ENCODE results near the gene OR6S1.
A peak's percentile ranks its signal among the peaks of the same experiment; 100 is the strongest.

OR6S1 gene, protein sequence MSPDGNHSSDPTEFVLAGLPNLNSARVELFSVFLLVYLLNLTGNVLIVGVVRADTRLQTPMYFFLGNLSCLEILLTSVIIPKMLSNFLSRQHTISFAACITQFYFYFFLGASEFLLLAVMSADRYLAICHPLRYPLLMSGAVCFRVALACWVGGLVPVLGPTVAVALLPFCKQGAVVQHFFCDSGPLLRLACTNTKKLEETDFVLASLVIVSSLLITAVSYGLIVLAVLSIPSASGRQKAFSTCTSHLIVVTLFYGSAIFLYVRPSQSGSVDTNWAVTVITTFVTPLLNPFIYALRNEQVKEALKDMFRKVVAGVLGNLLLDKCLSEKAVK

GRCh38 chr14:20641591-20641990 lies at the start of gene OR6S1:
TSS of gene OR6S1 (minus strand) at chr14:20641691. CDS start at chr14:20641691, 0 bp downstream.
- in situ Hi-C loops (cut with MboI; ENCODE audit: low pct_unique_long_range_greater_than_20kb, low sequenced_read_pairs), result no loop called here
- DNase-seq, result no peak

GRCh38 chr14:20690848-20691640 lies 49.6 kb upstream of the OR6S1 start:
- peak; percentile 85 for DNase-seq
- in situ Hi-C loops (cut with MboI; ENCODE audit: low pct_unique_long_range_greater_than_20kb, low sequenced_read_pairs), result no loop called here

- DNase-seq, result no peak
- in situ Hi-C loops (cut with MboI; ENCODE audit: low pct_unique_long_range_greater_than_20kb, low sequenced_read_pairs), result no loop called here
Measured at GRCh38 chr14:20688167-20688839, 46.8 kb upstream of the OR6S1 start, which contains the start of gene ANG. TSS of gene ANG (plus strand) at chr14:20688764. CDS start at chr14:20693565, 4,801 bp downstream.

GRCh38 chr14:20687362-20688166 lies 46.1 kb upstream of the OR6S1 start:
- in situ Hi-C loops (cut with MboI; ENCODE audit: low pct_unique_long_range_greater_than_20kb, low sequenced_read_pairs), result no loop called here

DNA sequence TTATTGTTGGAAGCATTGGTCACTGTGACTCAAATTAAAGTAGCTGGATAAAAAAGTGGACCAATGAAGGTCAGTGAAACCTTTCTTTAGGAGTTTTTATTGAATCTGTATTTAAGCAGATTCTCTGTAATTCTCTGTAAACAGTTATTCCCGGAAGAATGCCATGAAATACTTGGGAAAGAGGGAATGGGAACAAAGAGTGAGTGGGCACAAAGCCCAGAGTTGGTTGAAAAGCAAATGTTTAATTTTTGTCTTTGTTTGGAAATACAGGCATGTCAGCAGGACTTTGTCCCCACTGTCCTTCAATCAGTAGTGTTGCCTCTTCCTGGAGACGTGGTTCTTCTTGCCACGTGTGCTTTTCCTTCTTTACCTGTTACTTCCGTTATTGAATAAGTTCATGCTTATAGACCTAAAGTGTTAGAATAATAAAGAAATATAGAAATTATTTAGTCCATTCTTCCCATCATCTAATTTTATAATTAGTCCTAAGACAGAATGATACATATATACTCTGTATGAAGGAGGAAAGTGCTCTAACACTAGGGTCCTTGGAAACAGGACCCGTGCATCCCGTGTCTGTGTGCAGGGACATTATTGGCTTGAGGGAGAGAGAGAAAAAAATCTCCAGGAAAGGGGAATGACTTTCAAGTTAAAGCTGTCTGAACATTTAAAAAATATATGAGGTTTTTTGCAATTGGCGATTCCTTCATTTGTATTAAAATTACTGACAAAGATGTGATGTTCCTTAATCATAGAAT lies 45.1 kb upstream of the OR6S1 start:
- in situ Hi-C loops (cut with MboI; ENCODE audit: low pct_unique_long_range_greater_than_20kb, low sequenced_read_pairs), result no loop called here
- no peak for DNase-seq

More at GRCh38 chr14:20687362-20688166, 46.1 kb upstream of the OR6S1 start:
- no peak for DNase-seq

- no peak for DNase-seq
- in situ Hi-C loops (cut with MboI; ENCODE audit: low pct_unique_long_range_greater_than_20kb, low sequenced_read_pairs), result no loop called here
Measured at GRCh38 chr14:20684662-20685456, 43.4 kb upstream of the OR6S1 start.

DNA sequence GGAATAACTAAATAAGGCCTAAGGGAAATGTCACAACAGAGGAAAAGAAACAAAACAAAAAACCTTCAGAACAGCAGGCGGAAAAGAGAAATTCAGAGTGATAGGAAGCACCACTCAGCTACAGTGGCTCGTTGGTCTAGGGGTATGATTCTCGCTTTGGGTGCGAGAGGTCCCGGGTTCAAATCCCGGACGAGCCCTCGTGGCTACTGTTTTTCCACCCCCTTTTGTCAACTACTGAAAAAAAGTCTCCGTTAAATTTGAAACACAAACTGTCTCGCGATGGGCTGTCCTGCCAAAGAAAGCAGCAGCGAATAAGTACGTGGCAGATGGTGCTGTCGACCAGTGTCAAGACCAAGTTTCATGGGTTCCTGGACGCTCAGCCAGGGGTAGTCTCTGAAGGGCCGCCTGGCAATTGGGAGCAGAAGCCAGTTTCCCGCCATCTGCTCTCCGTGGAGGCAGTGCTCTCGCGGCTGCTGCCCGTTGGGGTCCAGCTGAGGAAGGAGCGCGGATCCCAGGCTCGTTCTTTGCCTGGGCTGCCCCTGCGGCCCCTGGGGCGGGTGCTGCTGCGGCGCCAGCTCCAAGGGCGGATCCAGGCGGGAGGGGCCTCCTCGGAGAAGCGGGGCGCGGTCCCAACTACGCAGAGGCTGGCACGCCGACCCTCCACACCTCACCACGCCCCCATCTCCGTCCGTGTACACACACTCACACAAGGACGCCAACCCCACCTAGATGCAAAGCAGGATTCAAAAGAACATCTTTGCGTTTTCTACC lies 42.6 kb upstream of the OR6S1 start, which contains the start of gene RNASE4:
Gene RNASE4, plus strand, starts transcription at position 670 of the 771 bp plus-strand sequence. CDS start 14,812 bp downstream, outside the sequence.
- DNase-seq, result peak; percentile 90
- in situ Hi-C loops (cut with MboI; ENCODE audit: low pct_unique_long_range_greater_than_20kb, low sequenced_read_pairs), result no loop called here

DNA sequence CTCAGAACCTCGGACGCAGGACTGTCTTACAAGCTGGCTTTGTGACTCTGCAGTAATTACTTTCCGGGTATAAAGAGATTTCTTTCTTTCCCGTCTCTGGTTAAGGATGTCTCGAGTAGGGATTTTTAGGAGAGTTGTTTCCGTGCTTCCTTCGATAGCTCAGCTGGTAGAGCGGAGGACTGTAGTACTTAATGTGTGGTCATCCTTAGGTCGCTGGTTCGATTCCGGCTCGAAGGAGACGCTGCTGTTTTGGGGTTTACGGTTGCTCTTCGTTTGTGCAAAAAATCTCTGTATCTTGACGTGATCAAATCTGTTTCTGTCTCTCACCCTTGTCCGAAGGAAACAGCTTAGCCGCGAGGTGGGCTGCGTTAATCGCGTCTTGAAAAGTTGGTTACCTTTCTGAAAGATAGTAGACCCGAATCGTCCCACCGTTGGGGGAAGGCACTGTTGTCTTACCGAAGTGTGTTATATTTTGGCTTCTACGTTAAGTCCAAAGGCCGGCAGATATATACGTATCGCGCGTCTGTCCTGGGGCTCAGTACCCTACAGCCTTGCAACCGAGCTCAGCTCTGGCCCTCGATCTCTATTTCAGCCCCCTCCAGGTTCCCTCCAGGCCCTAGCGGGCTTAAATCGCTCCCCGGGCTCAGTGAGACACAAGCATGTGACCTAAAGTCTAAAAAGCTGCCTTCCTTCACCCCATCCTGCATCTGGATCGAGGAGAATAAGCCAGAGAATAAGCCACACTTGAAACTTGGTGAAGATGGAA lies 41.8 kb upstream of the OR6S1 start:
- in situ Hi-C loops (cut with MboI; ENCODE audit: low pct_unique_long_range_greater_than_20kb, low sequenced_read_pairs), result no loop called here
- peak; percentile 93 for DNase-seq

DNA sequence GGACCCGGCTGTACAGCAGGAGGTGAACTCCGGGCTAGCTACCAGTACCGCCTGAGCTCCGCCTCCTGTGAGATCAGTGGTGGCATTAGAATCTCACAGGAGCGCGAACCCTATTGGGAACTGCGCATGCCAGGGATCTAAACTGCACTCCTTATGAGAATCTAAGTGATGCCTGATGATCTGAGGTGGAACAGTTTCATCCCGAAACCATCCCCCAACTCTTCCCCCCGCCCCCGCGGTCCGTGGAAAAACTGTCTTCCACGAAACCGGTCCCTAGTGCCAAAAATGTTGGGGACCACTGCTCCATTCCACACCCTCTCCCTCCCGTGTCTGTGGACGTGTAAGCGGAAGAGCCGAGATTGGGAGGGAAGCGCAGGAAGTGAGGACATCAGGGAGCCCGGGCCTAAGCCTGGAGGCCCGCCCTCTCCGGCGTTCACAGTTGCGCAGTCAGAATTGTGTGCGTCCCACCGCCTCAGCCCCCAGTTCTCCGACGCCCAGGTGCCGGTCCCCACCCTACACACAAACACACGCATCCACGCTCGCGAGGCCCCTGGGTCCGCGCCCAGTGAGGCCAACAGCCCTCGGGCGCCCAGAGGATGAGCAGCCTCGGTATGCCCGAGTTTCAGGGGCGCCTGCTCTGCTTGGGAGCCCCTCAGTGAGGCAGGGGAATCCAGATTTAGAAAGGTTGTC lies 41.1 kb upstream of the OR6S1 start:
- peak; percentile 83 for DNase-seq
- in situ Hi-C loops (cut with MboI; ENCODE audit: low pct_unique_long_range_greater_than_20kb, low sequenced_read_pairs), result no loop called here

DNA sequence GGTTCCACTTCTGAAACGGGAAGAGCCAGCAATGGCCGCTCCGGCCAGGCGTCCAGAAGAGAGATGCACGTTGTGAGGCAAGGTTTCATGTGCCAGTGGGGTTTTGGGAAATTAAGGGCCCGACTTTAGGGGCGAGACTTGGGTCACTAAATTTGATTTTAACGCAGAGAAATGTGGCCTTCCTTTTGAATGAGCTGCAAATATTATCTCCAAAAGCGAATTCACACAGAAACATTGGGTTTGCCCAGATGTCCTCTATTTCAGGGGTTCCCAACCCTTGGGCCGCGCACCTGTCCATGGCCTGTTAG lies 40.6 kb upstream of the OR6S1 start:
- no peak for DNase-seq
- in situ Hi-C loops (cut with MboI; ENCODE audit: low pct_unique_long_range_greater_than_20kb, low sequenced_read_pairs), result no loop called here

- DNase-seq, result peak; percentile 93
- in situ Hi-C loops (cut with MboI; ENCODE audit: low pct_unique_long_range_greater_than_20kb, low sequenced_read_pairs), result no loop called here
Measured at GRCh38 chr14:20681348-20682126, 40.0 kb upstream of the OR6S1 start.

- DNase-seq, result no peak
- in situ Hi-C loops (cut with MboI; ENCODE audit: low pct_unique_long_range_greater_than_20kb, low sequenced_read_pairs), result no loop called here
Measured at GRCh38 chr14:20680843-20681347, 39.4 kb upstream of the OR6S1 start.

DNA sequence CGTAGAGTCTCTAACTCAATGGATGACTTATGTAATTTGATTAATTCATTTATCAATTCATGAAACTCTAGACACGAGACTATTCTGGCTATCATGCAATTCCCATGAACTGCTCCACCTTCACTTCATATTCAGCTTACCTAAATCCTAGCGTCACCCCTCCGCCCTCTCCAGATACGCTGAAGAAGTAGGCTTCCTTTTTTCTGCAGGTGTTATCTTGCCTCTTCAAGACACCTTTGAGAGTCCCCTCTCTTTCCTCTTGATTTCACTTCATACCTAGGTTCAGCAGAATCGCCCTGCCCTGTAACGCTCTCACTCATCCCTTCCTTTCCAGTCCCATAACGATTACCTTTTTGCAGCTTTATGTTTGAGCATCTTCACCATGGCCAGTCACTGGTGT lies 38.9 kb upstream of the OR6S1 start:
- DNase-seq, result no peak
- in situ Hi-C loops (cut with MboI; ENCODE audit: low pct_unique_long_range_greater_than_20kb, low sequenced_read_pairs), result no loop called here

GRCh38 chr14:20679907-20680306 lies 38.4 kb upstream of the OR6S1 start:
- in situ Hi-C loops (cut with MboI; ENCODE audit: low pct_unique_long_range_greater_than_20kb, low sequenced_read_pairs), result no loop called here
- DNase-seq, result peak; percentile 52

DNA sequence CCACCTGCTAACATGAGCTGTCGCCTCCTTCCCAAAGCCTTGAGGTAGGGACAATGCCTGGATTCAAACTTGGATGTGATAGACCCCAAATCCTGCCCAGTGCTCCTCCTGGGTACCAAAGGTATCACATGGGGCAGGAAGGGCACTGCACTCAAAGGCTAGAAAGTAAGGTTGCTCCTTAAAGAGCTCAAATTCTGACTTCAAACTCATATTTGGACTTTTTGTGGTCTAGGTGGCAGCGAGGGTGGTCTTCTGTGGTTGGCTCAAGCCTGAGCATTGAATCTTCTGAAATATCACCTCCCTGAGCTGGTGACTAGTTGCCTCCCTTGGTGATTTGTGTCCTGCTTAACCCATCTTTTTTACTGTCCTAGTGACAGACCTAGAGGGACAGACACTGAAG lies 34.6 kb upstream of the OR6S1 start:
- DNase-seq, result no peak
- in situ Hi-C loops (cut with MboI; ENCODE audit: low pct_unique_long_range_greater_than_20kb, low sequenced_read_pairs), result no loop called here
